Testis (tissue), 2 donors: ENCODE measurements around the gene SUN1.

Experiments used
- CTCF ChIP-seq, 3 experiments: fragments of 450-650 bp in 2 of 3; fragments of 200-600 bp in 1 of 3; sonication (generic) in 1 of 3; IDR thresholded peaks; one replicate each; pipeline ENCODE4 v1.5.1; 2016 to 2019; ENCODE audit warnings: antibody characterized with exemption in 3 of 3, mild to moderate bottlenecking in 2 of 3, moderate library complexity in 1 of 3
- POLR2A ChIP-seq: fragments of 450-650 bp; IDR thresholded peaks from one replicate; pipeline ENCODE4 v1.6.1; 2017; ENCODE audit warnings: antibody characterized with exemption, mild to moderate bottlenecking, moderate library complexity

DNA sequence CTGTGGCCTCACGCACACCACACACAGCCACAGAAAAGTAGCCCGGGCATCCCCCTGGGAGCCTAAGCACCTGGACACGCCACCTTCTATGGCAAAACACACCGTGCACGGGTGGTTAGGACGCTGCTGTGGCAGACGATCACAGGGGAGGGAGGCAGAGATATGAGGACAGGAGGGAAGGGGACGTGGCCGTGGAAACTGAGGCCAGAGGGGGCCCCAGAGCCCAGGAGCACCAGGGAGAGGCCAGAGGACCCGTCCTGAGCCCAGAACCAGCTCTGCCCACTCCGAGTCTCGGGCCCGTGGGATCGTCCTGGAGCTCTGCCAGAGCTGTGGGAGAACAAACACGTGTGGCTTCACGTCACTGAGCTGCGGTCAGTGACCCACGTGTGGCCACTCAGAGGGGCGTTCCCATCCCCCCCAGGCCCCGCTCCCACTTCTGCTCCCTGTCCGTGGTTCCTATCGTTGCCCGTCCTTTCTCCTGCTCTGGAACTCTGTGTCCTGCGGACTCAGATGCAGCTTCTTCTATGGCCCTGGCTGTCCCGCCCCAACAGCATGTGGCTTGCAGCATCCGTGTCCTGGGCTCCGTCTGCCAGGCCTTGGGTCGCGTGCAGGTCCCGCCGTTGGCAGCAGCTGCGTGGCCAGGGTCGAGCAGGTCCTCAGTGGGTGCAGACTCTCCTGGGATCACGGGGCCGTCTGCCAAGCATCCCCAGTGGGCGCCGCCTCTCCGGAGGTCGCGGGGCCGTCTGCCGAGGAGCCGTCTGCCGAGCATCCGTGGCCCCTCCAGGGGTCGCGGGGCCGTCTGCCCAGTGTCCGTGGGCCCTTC lies 75.1 kb downstream of the SUN1 start:
- TF ChIP-seq CTCF (IDR thresholded peaks at IDR 0.05) (no peak), POLR2A (no peak)
